ENCODE results near the gene AK9.
"Not testable (repeated sequence)": the region's sequence is repeated elsewhere in the genome, so short reads cannot be mapped to it uniquely, and the experiment has no call there.

The AK9 gene

GRCh38 chr6:109612268-109612667 lies 78.7 kb downstream of the AK9 start:
- peak; percentile 22 for DNase-seq

GRCh38 chr6:109611502-109611901 lies 79.5 kb downstream of the AK9 start:
- no peak for DNase-seq

GRCh38 chr6:109610590-109610989 lies 80.4 kb downstream of the AK9 start:
- no peak for DNase-seq

- no peak for DNase-seq
Observed at GRCh38 chr6:109609737-109610136, 81.3 kb downstream of the AK9 start.

- no peak for DNase-seq
Observed at GRCh38 chr6:109606359-109606758, 84.6 kb downstream of the AK9 start.

GRCh38 chr6:109595998-109596397 lies 95.0 kb downstream of the AK9 start:
- DNase-seq, result peak; percentile 5

- DNase-seq, result no peak
Observed at GRCh38 chr6:109580519-109580918, 110.5 kb downstream of the AK9 start.

- DNase-seq, result no peak
Observed at GRCh38 chr6:109579361-109579760, 111.6 kb downstream of the AK9 start.

- DNase-seq, result not testable (repeated sequence)
Observed at GRCh38 chr6:109569901-109570300, 121.1 kb downstream of the AK9 start.

GRCh38 chr6:109561844-109562243 lies 129.2 kb downstream of the AK9 start:
- no peak for DNase-seq

- DNase-seq, result no peak
Observed at GRCh38 chr6:109531446-109531845, 159.6 kb downstream of the AK9 start.

- DNase-seq, result no peak
Observed at GRCh38 chr6:109527989-109528388, 163.0 kb downstream of the AK9 start.

- DNase-seq, result peak; percentile 16
Observed at GRCh38 chr6:109526905-109527628, 163.9 kb downstream of the AK9 start.

- no peak for DNase-seq
Observed at GRCh38 chr6:109524129-109524528, 166.9 kb downstream of the AK9 start.

- peak; percentile 65 for DNase-seq
Observed at GRCh38 chr6:109523478-109523877, 167.5 kb downstream of the AK9 start.

- DNase-seq, result no peak
Observed at GRCh38 chr6:109521080-109521479, 169.9 kb downstream of the AK9 start.

- DNase-seq, result not testable (repeated sequence)
Observed at GRCh38 chr6:109519647-109520046, 171.4 kb downstream of the AK9 start.

- no peak for DNase-seq
Observed at GRCh38 chr6:109516929-109517328, 174.1 kb downstream of the AK9 start.

- no peak for DNase-seq
Observed at GRCh38 chr6:109515781-109516409, 175.1 kb downstream of the AK9 start.

- peak; percentile 5 for DNase-seq
Observed at GRCh38 chr6:109514946-109515345, 176.1 kb downstream of the AK9 start.

- DNase-seq, result no peak
Observed at GRCh38 chr6:109513571-109514071, 177.4 kb downstream of the AK9 start.

- DNase-seq, result no peak
Observed at GRCh38 chr6:109512271-109512817, 178.7 kb downstream of the AK9 start.

- DNase-seq, result no peak
Observed at GRCh38 chr6:109511832-109512231, 179.2 kb downstream of the AK9 start.

GRCh38 chr6:109510358-109510757 lies 180.6 kb downstream of the AK9 start:
- DNase-seq, result no peak
